MCF 10A (cell line): ENCODE results near the gene COMMD10. TPM values are rescaled to one million over a fixed set of nuclear protein-coding genes. Genes with fewer than 3 reads are reported as not detected.
"Not testable (repeated sequence)": the region's sequence is repeated elsewhere in the genome, so short reads cannot be mapped to it uniquely, and the experiment has no call there.

ENCODE experiments used
- BruUV-seq: library from RNA; stranded (reverse); fragments of 400-500 nt; replicated peaks from 2 replicates; lab custom pipeline; 2021; lab: Mats Ljungman, UMichigan
- CTCF ChIA-PET: fragments of 300-600 bp; sonication (Branson Sonifier 250); formaldehyde crosslinking; extraction: SDS; loops from one replicate; lab custom pipeline; 2021; ENCODE audit warnings: antibody characterized with exemption, inconsistent platforms; lab: Yijun Ruan, JAX
- POLR2A ChIA-PET: fragments of 300-600, 350-650 bp; sonication (Branson Sonifier 250); formaldehyde crosslinking; extraction: SDS; loops from one replicate; lab custom pipeline; 2020; ENCODE audit warnings: antibody characterized with exemption, inconsistent platforms; lab: Yijun Ruan, JAX
- DNase-seq: peaks from one replicate; pipeline ENCODE4 v3.0.0-alpha.2; 2018; ENCODE audit not compliant: unreplicated experiment
- H3K27ac Mint-ChIP-seq: one replicate; pipeline ENCODE4 v1.8.0; 2022; ENCODE audit warnings: mild to moderate bottlenecking, low read depth, mixed read lengths; ENCODE audit not compliant: unreplicated experiment
- H3K27me3 Mint-ChIP-seq: one replicate; pipeline ENCODE4 v1.8.0; 2022; ENCODE audit warnings: mixed read lengths; ENCODE audit not compliant: insufficient read depth, unreplicated experiment
- H3K36me3 Mint-ChIP-seq: one replicate; pipeline ENCODE4 v1.8.0; 2022; ENCODE audit warnings: mild to moderate bottlenecking, moderate library complexity, mixed read lengths; ENCODE audit not compliant: insufficient read depth, unreplicated experiment
- H3K4me1 Mint-ChIP-seq: one replicate; pipeline ENCODE4 v1.8.0; 2022; ENCODE audit warnings: mixed read lengths; ENCODE audit not compliant: insufficient read depth, unreplicated experiment
- H3K4me3 Mint-ChIP-seq: one replicate; pipeline ENCODE4 v1.8.0; 2022; ENCODE audit warnings: mild to moderate bottlenecking, moderate library complexity, mixed read lengths; ENCODE audit not compliant: unreplicated experiment
- H3K9me3 Mint-ChIP-seq: one replicate; pipeline ENCODE4 v1.8.0; 2022; ENCODE audit warnings: mixed read lengths; ENCODE audit not compliant: unreplicated experiment
- CTCF ChIP-seq: fragments of 200-600 bp; IDR thresholded peaks from one replicate; pipeline ENCODE4 v1.8.0; 2022; ENCODE audit warnings: antibody characterized with exemption, mild to moderate bottlenecking; ENCODE audit not compliant: unreplicated experiment
- intact Hi-C: fragments of 100-400 bp; cut with micrococcal nuclease; formaldehyde crosslinking; loops from 2 replicates; pipeline ENCODE4 v1.14.1; 2022
- total RNA-seq: library from RNA; stranded (reverse); gene quantifications from 2 replicates; pipeline ENCODE4 v1.2.3, GENCODE V29; 2022

The COMMD10 gene
- total RNA-seq, 1 experiment from 2014 or later = 23.2 TPM

GRCh38 chr5:116098998-116099397 is 14.2 kb downstream of the COMMD10 start:
- no TSS peak for BruUV-seq
- no peak for TF ChIP-seq CTCF
- CTCF ChIA-PET = no interaction called here
- POLR2A ChIA-PET = no interaction called here
- Mint-ChIP-seq H3K36me3 (peaks cover 45% of the 10 kb centered on the region), H3K27ac (no peak overlapping the region), H3K4me1 (no peaks in the 10 kb centered on the region), H3K9me3 (no peaks in the 10 kb centered on the region), H3K27me3 (no peaks in the 10 kb centered on the region), H3K4me3 (no peak overlapping the region)
- intact Hi-C loops = no loop called here
- DNase-seq = no peak

GRCh38 chr5:116104941-116105340 is 20.1 kb downstream of the COMMD10 start:
- H3K36me3 Mint-ChIP-seq = peaks cover 25% of the 10 kb centered on the region
- CTCF ChIA-PET, H3K4me3 Mint-ChIP-seq, H3K27ac Mint-ChIP-seq, DNase-seq, H3K27me3 Mint-ChIP-seq, H3K9me3 Mint-ChIP-seq, H3K4me1 Mint-ChIP-seq, intact Hi-C loops, BruUV-seq, POLR2A ChIA-PET: not testable (repeated sequence)

GRCh38 chr5:116115163-116115562 is 30.3 kb downstream of the COMMD10 start:
- H3K4me1 Mint-ChIP-seq = no peaks in the 10 kb centered on the region
- no peak overlapping the region for H3K27ac Mint-ChIP-seq
- DNase-seq = no peak
- peaks cover 14% of the 10 kb centered on the region for H3K9me3 Mint-ChIP-seq
- no peak overlapping the region for H3K4me3 Mint-ChIP-seq
- H3K27me3 Mint-ChIP-seq = no peaks in the 10 kb centered on the region
- POLR2A ChIA-PET = no interaction called here
- TF ChIP-seq CTCF = no peak
- BruUV-seq = no TSS peak
- peaks cover 14% of the 10 kb centered on the region for H3K36me3 Mint-ChIP-seq
- CTCF ChIA-PET = interaction anchor here (0.5 kb wide), 1 partner anchor 158 kb away, joined by 3 read pairs; no protein-coding TSS in a partner anchor
- intact Hi-C loops = no loop called here

GRCh38 chr5:116130471-116130870 is 45.6 kb downstream of the COMMD10 start:
- Mint-ChIP-seq H3K4me1 (no peaks in the 10 kb centered on the region), H3K27me3 (no peaks in the 10 kb centered on the region), H3K36me3 (no peaks in the 10 kb centered on the region), H3K4me3 (no peak overlapping the region), H3K9me3 (no peaks in the 10 kb centered on the region), H3K27ac (no peak overlapping the region)
- DNase-seq = no peak
- no peak for TF ChIP-seq CTCF
- intact Hi-C loops = no loop called here
- ChIA-PET POLR2A (no interaction called here), CTCF (interaction anchor here (1.3 kb wide), 1 partner anchor 819 kb away, joined by 3 read pairs; no protein-coding TSS in a partner anchor)
- no TSS peak for BruUV-seq

GRCh38 chr5:116130976-116131375 is 46.2 kb downstream of the COMMD10 start:
- ChIA-PET CTCF (interaction anchor here (1.3 kb wide), 1 partner anchor 819 kb away, joined by 3 read pairs; no protein-coding TSS in a partner anchor), POLR2A (no interaction called here)
- no peaks in the 10 kb centered on the region for H3K9me3 Mint-ChIP-seq
- intact Hi-C loops = no loop called here
- no TSS peak for BruUV-seq
- no peak overlapping the region for H3K4me3 Mint-ChIP-seq
- H3K27me3 Mint-ChIP-seq = no peaks in the 10 kb centered on the region
- H3K36me3 Mint-ChIP-seq = no peaks in the 10 kb centered on the region
- TF ChIP-seq CTCF = no peak
- H3K4me1 Mint-ChIP-seq = no peaks in the 10 kb centered on the region
- no peak overlapping the region for H3K27ac Mint-ChIP-seq
- DNase-seq = no peak
